Stimulated activated CD4-positive, alpha-beta T cell treated with anti-CD3 and anti-CD28 coated beads, Interleukin-2, amount 100 ng/mL, for 48 hours (primary cell): ENCODE results near the gene RRAS2.
"Not testable (repeated sequence)": the region's sequence is repeated elsewhere in the genome, so short reads cannot be mapped to it uniquely, and the experiment has no call there.

ENCODE experiments used
- DNase-seq, 2 donors: peaks; one replicate each; pipeline ENCODE4 v3.0.0-alpha.2; 2020

RRAS2 gene

DNA sequence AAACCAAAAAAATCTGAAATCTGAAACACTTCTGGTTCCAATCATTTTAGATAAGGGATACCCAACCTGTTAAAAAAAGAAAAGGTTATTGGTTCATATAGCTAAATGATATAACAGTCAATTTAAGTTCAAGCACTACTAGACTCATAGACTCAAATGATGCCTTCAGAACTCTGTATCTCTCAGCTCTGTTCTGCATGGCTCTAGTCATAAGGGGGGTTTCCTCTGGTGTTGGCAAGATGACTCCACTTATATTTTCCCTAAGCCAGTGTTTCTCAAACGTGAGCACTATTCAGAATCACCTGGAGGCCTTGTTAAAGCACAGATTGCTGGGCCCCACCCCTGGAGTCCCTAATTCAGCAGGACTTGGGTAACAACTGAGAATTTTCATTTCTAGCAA, 11.5 kb upstream of the RRAS2 start:
- no peak for DNase-seq

DNA sequence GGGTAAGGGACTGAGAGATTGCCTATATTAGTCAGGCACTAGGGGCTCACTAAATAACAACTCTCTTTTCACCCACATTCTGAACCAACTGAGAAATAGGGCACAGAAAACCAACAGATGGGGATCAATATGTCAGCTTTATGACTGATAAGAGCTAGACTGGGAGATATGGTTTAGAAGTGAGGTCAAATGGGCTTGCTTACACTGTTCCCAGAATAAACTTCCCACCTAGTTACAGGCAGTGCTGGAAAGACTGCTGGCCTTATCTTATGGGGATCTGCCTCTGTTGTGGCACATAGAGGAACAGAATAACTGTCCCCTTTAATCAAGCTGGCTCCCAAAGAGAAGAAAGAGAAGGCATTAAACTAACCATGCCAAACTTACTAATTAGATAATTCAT, 10.6 kb upstream of the RRAS2 start:
- DNase-seq = no peak

DNA sequence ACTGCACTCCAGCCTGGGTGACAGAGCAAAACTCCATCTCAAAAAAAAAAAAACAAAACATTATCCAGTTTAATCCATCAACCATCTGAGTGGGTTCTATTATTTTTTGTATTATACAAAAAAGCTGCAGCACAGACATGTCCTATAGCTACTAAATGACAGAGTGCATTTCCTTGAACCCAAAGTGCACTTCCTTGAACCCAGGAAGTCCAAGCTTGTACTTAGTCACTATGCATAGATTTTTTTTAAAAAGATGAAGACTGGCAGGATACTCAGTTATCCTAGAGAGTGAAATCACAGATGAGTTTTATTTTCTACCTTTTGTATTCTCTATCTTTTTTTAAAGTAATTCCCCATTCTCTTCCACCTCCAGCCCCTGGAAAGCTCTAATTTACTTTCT, 8.0 kb upstream of the RRAS2 start:
- DNase-seq = no peak

DNA sequence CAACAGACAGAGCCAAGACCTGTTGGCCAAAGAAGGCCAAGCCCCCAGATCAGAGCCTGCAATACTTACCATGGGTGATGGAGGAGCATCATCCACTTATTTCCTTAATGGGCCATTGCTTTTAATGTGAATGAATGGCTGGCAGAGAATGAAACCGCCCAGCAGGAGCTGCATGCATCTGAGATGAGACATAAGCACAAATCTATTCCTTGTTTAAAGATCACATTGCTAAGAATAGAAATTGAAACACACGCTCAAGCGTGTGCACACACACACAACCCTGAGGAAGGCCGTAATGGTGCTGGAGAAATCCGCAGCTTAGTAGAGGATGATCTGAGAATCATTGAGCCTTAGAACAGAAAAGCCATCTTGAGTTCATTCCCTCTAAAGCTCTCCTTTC, 5.3 kb upstream of the RRAS2 start:
- DNase-seq = no peak

DNA sequence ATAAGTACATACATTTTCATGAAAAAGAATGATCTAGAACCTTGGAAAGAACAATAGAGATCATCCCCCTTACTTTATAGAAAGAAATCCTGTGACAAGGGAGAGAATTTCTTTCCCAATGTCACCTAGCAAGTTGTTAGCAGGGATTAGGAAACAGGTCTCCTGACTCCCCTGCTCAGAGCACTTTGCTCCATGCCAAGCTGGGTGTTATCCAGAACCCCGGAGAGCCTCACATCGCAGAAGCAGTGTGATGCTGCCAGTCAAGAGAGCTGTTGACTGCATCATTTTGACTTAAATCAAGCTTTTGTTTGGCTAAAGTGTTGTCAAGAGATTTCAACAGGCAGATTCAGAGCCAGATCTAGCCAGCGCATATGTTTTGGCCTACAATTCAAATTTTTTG, 3.6 kb upstream of the RRAS2 start:
- DNase-seq = no peak

DNA sequence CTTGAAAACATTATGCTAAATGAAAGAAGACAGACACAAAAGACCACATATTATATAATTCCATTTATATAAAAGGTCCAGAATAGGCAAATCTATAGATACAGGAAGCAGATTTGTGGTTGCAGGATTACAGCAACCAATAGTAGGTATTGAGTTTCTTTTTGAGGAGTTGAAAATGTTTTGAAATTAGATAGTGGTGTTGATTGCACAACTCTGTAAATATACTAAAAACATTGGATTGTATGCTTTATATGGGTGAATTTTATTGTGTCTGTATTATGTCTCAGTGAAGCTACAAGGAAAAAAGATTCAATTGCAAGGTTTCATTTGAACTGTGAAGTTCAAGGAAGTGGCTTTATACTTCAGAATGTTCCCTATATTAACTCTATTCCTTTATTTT, 3.0 kb upstream of the RRAS2 start:
- DNase-seq = no peak

DNA sequence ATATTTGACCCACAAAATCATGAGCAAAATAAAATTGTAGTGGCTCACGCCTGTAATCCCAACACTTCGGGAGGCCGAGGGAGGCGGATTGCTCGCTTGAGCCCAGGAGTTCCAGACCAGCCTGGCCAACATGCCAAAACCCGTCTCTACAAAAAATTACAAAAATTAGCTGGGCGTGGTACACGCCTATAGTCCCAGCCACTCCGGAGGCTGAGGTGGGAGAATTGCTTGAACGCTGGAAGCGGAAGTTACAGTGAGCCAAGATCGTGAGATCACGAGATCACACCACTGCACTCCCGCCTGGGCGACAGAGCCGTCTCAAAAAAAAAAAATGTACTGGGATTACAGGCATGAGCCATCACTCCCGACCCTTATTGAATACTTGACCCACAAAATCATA, 2.0 kb upstream of the RRAS2 start:
- DNase-seq = no peak

DNA sequence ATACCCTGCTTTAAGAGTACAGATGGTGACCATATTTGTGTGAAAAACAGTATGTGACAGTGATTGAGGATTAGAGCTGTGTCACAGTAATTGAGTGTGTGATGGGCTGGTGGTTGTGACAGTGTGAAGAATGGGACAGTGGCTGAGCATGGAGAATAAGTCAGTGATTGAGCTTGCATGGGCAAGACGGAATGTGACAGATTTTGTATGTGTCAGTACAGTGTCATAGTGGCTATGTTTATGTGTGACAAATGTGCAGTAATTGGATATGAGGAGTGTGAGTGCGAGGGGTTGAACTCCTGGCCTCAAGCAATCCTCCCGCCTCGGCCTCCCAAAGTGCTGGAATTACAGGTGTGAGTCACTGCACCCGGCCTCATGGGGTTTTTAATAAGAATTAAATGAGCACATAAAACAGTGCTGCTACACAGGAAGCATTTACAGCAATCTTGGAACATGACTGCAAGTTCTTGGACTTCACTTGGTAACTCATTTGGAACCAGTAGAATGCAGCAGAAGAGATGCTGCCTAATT, 583 bp upstream of the RRAS2 start:
- no peak for DNase-seq

DNA sequence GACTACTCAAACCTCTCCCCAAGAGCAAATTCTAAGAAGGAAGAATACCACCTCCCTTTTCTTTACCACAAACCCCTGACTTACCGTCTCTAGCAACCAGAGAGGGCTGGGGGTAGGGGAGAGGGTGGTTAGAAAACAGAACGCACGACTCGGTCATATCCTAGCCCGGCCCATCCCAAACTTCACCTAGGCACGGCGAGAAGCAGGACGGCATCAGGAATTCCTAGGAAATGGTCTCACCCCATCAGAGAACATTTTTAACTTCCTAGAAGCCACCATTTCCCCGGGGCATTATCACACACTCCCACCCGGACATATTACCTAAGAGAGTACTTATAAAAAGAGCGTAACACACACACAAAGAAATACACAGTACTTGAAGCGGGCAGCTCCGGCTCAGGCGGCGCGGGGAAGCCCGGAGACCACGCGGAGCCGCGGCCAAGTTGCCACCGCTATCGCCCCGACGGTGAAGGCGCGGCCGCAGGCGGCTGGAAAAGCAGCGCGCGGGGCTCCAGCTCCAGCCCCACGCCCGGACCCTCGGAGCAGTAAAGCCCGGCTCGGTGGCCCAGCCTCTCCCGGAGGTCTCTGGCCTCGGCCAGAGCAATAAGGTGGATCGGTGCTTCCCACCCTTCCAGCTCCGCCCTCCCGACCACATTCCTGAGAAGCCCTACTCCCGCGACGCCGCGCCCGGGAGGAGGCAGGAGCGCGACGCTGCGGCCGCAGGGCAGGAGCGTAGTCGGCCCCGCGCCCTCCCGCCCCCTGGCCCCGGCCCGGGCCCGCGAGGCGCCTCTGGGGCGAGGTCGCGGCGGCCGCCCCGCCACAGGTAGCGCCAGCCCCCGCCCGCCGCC, 878 bp downstream of the RRAS2 start:
- DNase-seq = peak; percentile 20 to 32

DNA sequence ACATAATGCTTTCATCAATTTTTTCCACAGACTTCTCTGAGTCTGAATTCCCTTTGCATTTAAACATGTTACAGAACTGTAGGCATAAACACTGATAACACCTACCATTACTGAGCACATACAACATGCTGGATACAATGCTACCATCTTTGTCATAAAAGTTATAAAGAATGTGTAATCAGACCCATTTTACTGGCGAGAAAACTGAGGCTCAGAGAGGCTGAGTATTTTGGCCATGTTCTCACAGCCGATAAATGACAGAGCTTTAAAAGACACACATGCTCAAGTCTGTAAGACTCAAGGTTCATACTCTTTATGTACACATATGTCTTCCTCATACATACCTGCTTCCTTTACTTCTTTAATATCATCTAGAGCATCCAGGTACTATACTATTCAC, 2.6 kb downstream of the RRAS2 start:
- DNase-seq = no peak

DNA sequence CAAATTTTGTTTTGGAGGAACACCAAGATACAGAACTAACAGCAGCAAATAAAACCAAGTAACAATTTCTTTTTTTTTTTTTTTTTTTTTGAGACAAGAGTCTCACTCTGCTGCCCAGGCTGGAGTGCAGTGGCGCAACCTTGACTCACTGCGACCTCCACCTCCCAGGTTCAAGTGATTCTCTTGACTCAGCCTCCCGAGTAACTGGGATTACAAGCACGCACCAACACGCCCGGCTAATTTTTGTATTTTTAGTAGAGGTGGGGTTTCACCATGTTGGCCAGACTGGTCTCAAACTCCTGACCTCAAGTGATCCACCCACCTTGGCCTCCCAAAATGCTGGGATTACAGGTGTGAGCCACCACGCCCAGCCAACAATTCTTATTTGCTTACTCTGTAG, 4.4 kb downstream of the RRAS2 start:
- not testable (repeated sequence) for DNase-seq

DNA sequence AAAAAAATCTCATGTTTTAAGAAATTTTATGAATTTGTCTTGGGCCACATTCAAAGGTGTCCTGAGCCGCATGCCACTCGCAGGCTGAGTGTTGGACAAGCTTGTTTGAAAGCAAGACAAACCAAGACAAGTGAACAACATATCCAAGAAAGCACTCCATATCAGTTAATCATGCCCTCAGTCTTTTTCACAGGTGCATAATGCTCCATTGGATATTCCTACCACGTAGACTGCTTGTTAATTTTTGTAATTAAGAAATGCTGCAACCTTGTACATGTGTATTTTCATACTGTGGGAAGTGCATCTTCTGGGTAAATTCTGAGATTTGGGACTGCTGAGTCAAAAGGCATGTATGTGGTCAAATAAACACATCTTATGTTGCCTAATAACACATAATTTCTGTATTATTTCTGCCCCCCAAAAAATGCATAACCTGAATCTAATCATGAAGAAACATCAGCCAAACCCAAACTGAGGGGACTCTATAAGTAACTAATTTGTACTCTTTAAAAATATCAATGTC, 8.2 kb downstream of the RRAS2 start:
- no peak for DNase-seq

DNA sequence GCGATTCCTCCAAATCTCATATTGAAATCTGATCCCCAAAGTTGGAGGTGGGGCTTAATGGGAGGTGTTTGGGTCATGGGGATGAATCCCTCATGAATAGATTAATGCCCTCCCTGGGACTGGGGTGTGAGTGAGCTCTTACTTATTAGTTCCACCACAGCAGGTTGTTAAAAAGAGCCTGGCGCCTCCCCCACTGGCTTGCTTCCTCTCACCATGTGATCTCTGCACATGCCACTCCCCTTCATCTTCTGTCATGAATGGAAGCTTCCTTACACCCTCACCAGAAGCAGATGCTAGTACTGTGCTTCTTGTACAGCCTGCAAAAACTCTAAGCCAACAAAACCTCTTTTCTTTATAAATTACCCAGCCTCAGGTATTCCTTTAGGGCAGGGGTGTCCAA, 8.8 kb downstream of the RRAS2 start:
- no peak for DNase-seq

DNA sequence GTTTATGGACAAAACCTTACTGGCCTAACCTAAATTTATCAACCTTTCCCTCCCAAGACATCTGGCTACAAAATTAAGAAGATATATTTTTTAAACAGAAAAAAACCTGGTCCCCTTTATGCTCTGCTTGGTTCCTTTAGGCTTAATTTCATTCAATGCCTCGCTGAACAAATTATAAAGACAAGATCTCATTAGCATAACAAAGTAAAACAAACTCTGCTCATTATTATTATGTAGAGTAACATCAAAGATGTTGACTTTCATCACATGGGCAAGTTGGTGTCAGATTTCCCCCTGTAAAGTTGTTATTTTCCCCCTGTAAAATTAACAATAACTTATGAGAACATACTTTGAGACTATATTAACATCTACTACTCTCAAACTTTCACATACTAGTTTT, 11.0 kb downstream of the RRAS2 start:
- DNase-seq = no peak

DNA sequence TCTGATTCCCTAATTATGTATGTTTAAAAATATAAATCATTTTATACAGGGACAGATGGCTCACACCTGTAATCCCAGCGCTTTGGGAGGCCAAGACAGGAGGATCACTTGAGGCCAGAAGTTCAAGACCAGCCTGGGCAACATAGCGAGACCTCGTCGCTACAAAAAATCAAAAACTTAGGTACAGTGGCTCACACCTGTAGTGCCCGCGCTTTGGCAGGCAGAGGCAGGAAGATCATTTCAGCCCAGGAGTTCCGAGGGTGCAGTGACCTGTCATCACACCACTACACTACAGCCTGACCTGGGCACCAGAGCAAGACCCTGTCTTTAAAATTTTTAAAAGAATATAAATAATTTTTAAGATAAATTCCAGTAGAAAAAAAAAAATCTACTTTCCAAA, 11.5 kb downstream of the RRAS2 start:
- DNase-seq = no peak

DNA sequence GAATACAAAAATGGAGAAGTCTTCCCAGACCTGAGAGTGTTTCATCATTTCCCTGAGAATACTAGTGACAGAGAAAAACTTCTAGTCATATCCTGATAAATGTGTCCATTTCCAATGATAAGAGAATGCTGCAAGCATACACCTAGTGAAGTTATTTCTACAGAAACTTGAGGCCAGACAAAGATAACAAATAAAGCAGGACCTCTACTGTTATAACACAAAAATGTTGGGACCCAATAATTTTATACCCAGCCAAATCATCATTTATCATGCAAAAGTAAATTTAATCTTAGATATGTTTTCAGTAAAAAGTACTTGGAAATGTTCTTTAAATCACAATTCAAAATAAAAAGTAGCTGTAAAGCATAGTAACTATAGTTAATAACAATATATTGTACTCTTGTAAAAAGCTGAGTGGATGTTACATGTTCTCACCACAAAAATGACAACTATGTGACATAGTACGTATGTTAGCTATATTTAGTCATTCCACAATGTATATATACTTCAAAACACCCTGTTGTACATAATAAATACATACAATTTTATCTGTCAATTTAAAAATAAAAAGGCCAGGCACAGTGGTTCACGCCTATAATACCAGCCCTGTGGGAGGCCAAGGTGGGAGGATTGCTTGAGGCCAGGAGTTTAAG, 12.6 kb downstream of the RRAS2 start:
- DNase-seq = no peak

DNA sequence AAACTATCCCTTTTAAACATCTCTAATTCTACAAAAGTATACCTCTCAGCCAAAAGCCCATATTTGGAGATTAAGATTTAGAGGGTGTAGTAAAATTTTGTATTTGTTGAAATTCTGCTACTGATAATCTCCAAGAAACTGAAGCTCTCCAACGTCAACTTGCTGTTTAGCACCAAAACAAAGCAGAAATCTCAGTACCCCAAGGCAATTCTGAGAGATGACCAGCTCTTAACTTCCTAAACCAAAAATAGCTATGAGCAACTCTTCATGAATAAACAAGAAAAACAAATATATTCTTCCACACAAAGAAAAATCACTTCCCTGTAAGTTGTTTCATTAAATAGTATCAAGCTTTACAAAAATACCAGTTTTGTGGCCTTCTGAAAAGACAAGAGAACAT, 13.3 kb downstream of the RRAS2 start:
- no peak for DNase-seq

DNA sequence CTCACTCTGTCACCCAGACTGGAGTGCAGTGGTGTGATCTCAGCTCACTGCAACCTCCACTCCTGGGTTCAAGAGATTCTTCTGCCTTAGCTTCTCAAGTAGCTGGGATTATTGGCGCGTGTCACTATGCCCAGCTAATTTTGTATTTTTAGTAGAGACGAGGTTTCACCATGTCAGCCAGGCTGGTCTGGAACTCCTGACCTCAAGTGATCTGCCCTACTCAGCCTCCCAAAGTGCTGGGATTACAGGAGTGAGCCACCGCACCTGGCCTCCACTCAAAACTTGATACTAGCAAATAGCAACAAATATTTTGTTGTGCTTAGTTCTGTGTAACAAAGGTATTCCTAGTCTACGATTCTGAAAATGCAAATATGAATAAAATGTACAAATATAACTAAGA, 14.0 kb downstream of the RRAS2 start:
- DNase-seq = not testable (repeated sequence)

DNA sequence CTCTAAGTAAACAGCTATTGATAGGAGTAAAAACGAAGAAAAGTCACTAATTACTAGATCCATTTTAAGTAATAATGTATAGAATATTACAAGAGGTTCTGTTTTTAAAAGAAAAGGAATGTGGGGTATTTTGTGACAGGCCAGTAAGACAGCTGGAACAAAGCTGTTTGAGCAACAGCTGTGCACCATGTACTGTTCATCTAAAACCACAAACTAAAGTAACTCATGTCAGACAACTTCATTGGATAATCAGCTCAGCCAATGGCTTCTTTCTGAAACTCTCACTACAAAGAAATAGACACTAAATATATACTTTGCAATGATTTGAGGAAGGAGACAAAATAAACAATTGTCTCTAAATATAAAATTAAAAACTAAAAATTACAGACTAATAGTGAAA, 16.1 kb downstream of the RRAS2 start:
- no peak for DNase-seq

DNA sequence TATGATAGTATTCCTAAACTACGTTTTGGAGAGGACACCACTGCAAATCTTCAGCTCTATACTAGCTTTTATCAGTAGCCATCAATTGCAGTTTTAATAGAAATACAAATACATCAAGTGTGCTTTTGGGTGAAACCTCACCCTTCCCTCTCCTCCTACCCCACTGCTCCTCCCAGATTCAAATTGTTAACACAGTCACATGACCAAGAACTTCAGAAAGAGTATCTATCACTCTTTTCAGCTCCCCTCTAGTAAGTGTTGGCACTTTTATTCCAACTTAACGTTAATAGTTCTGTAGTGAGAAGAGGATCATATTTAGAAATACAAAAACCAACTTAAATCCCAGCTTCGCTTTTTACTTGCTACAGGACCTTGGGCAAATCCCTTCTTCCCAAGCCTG, 17.0 kb downstream of the RRAS2 start:
- no peak for DNase-seq

DNA sequence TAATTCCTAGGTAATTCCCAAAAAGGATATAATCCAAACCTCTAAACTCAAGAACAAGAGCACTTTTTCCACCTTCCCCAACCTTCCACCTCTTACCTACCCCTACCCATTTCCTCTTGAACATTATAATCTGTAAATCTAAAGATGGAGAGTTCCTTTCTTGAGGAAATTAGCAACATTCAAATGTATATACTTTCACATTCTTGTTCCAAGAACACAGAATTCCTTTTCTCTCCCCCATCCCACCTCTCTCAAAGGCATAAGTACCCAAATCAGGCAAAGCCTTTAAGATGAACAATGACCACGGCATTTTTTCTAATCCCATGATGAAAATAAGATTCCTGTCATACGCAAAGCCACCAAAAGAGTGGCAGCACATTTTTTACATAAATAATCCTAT, 18.3 kb downstream of the RRAS2 start:
- no peak for DNase-seq

DNA sequence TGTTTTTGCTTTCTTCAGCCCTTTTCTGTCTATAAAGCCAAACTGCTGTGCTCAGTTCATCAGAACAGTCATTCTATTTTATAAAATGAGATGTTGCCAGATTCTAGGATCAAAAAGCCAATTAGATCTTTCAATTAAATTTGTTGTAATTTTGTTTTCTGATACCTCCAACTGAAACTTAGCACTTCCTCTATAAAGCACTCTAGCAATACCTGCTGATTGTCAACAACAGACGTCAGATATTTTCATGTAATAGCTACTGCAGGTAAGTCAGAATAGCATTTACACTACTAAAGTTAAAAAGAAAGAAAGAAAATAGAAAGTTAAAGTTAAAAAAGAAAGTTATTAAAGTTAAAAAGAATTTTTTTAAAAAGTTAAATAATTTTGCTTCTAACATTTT, 19.6 kb downstream of the RRAS2 start:
- DNase-seq = no peak

DNA sequence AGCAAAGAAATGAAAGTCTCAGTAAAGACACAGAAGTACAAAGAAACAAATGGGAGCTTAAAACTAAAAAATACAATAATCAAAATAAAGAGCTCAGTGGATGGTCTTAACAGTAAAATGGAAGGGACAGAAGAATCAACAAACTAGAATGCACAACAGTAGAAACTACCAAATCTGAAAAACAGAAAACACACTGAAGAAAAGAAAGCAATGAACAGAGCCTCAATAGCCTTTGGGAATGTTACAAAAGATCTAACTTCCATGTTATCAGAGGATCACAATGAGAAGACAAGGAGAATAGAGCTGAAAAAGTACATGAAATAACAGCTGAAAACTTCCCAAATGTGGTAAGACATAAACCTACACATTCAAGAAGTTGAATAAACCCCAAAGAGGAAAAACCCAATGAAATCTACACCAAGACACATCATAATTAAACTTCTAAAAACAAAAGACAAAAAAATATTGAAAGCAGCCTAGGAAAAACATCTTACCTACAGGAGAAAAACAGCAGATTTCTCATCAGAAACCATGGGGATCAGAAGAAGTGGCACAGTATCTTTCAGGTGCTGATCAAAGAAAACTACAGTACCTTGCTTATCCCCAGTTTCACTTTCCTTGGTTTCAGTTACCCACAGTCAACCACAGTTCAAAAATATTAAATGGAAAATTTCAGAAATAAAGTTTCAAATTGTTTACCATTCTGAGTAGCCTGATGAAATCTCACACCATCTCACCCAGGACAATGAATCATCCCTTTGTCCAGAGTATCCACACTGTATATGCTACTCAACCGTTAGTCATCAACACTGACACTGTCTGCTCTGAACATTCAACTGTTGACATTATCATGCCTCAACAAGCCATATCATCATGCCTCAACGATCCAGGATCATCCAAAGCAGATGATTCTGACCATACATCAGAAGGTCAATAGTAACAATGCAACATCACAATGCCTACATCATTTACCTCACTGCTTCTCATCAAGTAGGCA, 22.2 kb downstream of the RRAS2 start:
- DNase-seq = no peak
